A549 (cell line): ENCODE results near the gene RALBP1.

Experiments used
- CBX2 ChIP-seq: fragments of 200-600 bp; sonication (generic); IDR thresholded peaks from 2 replicates; pipeline ENCODE4 v1.6.1; 2016; ENCODE audit warnings: low read depth, mild to moderate bottlenecking, borderline replicate concordance
- CEBPB ChIP-seq, 2 experiments: fragments of >200 bp in 1 of 2; sonication (Bioruptor Twin) in 1 of 2; formaldehyde crosslinking in 1 of 2; IDR thresholded peaks; 2 replicates each; pipeline ENCODE4 v1.6.1; 2012 to 2016
- CTCF ChIP-seq: fragments of >200 bp; sonication (Bioruptor Twin); formaldehyde crosslinking; IDR thresholded peaks from 3 replicates; pipeline ENCODE4 v1.5.1; 2016
- EP300 ChIP-seq, 2 experiments: fragments of >200 bp; sonication (Bioruptor Twin); formaldehyde crosslinking; IDR thresholded peaks; 2 replicates in 1 of 2; 3 replicates in 1 of 2; pipeline ENCODE4 v1.6.1; 2016 to 2017
- HOXA7 ChIP-seq: fragments of 250-450 bp; sonication (Bioruptor Pico); IDR thresholded peaks from 2 replicates; pipeline ENCODE4 v1.5.0; 2020; ENCODE audit warnings: mild to moderate bottlenecking, moderate library complexity
- MAFK ChIP-seq: fragments of 450-650 bp; IDR thresholded peaks from 2 replicates; pipeline ENCODE4 v1.6.1; 2014; ENCODE audit not compliant: partially characterized antibody
- REST ChIP-seq: fragments of 200-600 bp; sonication (generic); IDR thresholded peaks from 2 replicates; pipeline ENCODE4 v1.6.1; 2016; ENCODE audit warnings: antibody characterized with exemption, mild to moderate bottlenecking, moderate library complexity
- RNF2 ChIP-seq: fragments of 200-600 bp; sonication (generic); IDR thresholded peaks from 2 replicates; pipeline ENCODE4 v1.6.1; 2016; ENCODE audit warnings: low read depth, mild to moderate bottlenecking, antibody characterized with exemption, moderate library complexity, borderline replicate concordance
- SMC3 ChIP-seq: fragments of >200 bp; sonication (Bioruptor Twin); formaldehyde crosslinking; IDR thresholded peaks from 3 replicates; pipeline ENCODE4 v1.6.1; 2018; ENCODE audit warnings: inconsistent platforms
- TP53 ChIP-seq: fragments of 250-450 bp; sonication (Bioruptor Pico); IDR thresholded peaks from 2 replicates; pipeline ENCODE4 v1.5.0; 2021; ENCODE audit warnings: mild to moderate bottlenecking, moderate library complexity
- ZNF302 ChIP-seq: fragments of 250-450 bp; sonication (Bioruptor Pico); IDR thresholded peaks from 2 replicates; pipeline ENCODE4 v1.9.0; 2021; ENCODE audit warnings: inconsistent platforms, mild to moderate bottlenecking, moderate library complexity
- TF ChIP-seq, protein P1 (sequence below): fragments of 250-450 bp; sonication (Bioruptor Pico); IDR thresholded peaks from 2 replicates; pipeline ENCODE4 v1.5.0; 2021; ENCODE audit warnings: mild to moderate bottlenecking, moderate library complexity, borderline replicate concordance
- TF ChIP-seq, protein P2 (sequence below): fragments of 450-650 bp; IDR thresholded peaks from 2 replicates; pipeline ENCODE4 v1.6.1; 2014; ENCODE audit warnings: antibody characterized with exemption
- TF ChIP-seq, protein P3 (sequence below): fragments of 250-450 bp; sonication (Bioruptor Pico); IDR thresholded peaks from 2 replicates; pipeline ENCODE4 v1.5.0; 2020; ENCODE audit warnings: low read depth, mild to moderate bottlenecking, moderate library complexity

- no peak for TF ChIP-seq EP300 (IDR thresholded peaks at IDR 0.05)
- no peak for TF ChIP-seq RNF2
- TF ChIP-seq REST = no peak
- TF ChIP-seq CTCF = no peak
- no peak for TF ChIP-seq MAFK
- no peak for TF ChIP-seq SMC3
- no peak for TF ChIP-seq CBX2
- TF ChIP-seq, protein P1, sequence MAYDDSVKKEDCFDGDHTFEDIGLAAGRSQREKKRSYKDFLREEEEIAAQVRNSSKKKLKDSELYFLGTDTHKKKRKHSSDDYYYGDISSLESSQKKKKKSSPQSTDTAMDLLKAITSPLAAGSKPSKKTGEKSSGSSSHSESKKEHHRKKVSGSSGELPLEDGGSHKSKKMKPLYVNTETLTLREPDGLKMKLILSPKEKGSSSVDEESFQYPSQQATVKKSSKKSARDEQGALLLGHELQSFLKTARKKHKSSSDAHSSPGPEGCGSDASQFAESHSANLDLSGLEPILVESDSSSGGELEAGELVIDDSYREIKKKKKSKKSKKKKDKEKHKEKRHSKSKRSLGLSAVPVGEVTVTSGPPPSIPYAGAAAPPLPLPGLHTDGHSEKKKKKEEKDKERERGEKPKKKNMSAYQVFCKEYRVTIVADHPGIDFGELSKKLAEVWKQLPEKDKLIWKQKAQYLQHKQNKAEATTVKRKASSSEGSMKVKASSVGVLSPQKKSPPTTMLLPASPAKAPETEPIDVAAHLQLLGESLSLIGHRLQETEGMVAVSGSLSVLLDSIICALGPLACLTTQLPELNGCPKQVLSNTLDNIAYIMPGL (CRISPR knock-in tag) = no peak
- TF ChIP-seq CEBPB (IDR thresholded peaks at IDR 0.05) = no peak
- TF ChIP-seq TP53 (CRISPR knock-in tag) = no peak
- TF ChIP-seq ZNF302 (CRISPR knock-in tag) = no peak
- TF ChIP-seq HOXA7 (CRISPR knock-in tag) = no peak
- TF ChIP-seq, protein P2, sequence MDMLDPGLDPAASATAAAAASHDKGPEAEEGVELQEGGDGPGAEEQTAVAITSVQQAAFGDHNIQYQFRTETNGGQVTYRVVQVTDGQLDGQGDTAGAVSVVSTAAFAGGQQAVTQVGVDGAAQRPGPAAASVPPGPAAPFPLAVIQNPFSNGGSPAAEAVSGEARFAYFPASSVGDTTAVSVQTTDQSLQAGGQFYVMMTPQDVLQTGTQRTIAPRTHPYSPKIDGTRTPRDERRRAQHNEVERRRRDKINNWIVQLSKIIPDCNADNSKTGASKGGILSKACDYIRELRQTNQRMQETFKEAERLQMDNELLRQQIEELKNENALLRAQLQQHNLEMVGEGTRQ = no peak
- TF ChIP-seq, protein P3, sequence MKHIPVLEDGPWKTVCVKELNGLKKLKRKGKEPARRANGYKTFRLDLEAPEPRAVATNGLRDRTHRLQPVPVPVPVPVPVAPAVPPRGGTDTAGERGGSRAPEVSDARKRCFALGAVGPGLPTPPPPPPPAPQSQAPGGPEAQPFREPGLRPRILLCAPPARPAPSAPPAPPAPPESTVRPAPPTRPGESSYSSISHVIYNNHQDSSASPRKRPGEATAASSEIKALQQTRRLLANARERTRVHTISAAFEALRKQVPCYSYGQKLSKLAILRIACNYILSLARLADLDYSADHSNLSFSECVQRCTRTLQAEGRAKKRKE = no peak
Observed at GRCh38 chr18:9428301-9428706, 47.0 kb upstream of the RALBP1 start.
